Liver (tissue), 9 donors: ENCODE data around the gene NEBL. TPM values are rescaled to one million over a fixed set of nuclear protein-coding genes. Genes with fewer than 3 reads are reported as not detected.

Source experiments
- DNase-seq: peaks from one replicate; pipeline ENCODE4 v3.0.0-alpha.2; 2017; ENCODE audit warnings: low spot score
- H3K27ac ChIP-seq, 2 donors: one replicate each; pipeline ENCODE4 v1.7.0; 2013; ENCODE audit warnings: inconsistent platforms in 2 of 2, low read length in 2 of 2, control low read depth in 1 of 2, low read depth in 1 of 2, mild to moderate bottlenecking in 1 of 2
- H3K27me3 ChIP-seq, 4 donors: one replicate each; pipeline versions ENCODE4 v1.6.1 to v1.7.0; 2013; ENCODE audit warnings: low read length in 3 of 4, inconsistent platforms in 1 of 4, mild to moderate bottlenecking in 1 of 4, moderate library complexity in 1 of 4; ENCODE audit not compliant: control insufficient read depth in 4 of 4, insufficient read depth in 4 of 4
- H3K36me3 ChIP-seq, 4 donors: one replicate each; pipeline versions ENCODE4 v1.6.1 to v1.7.0; 2013; ENCODE audit warnings: low read length in 3 of 4, mild to moderate bottlenecking in 3 of 4, low read depth in 1 of 4, moderate library complexity in 1 of 4; ENCODE audit not compliant: control insufficient read depth in 4 of 4, insufficient read depth in 3 of 4
- H3K4me1 ChIP-seq, 4 donors: one replicate each; pipeline versions ENCODE4 v1.6.1 to v1.7.0; 2013; ENCODE audit warnings: low read length in 3 of 4, mild to moderate bottlenecking in 3 of 4, moderate library complexity in 1 of 4; ENCODE audit not compliant: control insufficient read depth in 4 of 4, insufficient read depth in 4 of 4
- H3K4me3 ChIP-seq, 3 donors: one replicate each; pipeline versions ENCODE4 v1.6.1 to v1.7.0; 2013; ENCODE audit warnings: low read length in 3 of 3, control low read depth in 1 of 3, low read depth in 1 of 3, mild to moderate bottlenecking in 1 of 3
- H3K9ac ChIP-seq, 2 donors: one replicate each; pipeline ENCODE4 v1.7.0; 2013; ENCODE audit warnings: low read length in 2 of 2, mild to moderate bottlenecking in 2 of 2, moderate library complexity in 2 of 2, control low read depth in 1 of 2, low read depth in 1 of 2
- H3K9me3 ChIP-seq, 4 donors: one replicate each; pipeline versions ENCODE4 v1.6.1 to v1.7.0; 2013; ENCODE audit warnings: low read length in 3 of 4; ENCODE audit not compliant: control insufficient read depth in 4 of 4
- ATF3 ChIP-seq: IDR thresholded peaks from 2 replicates; pipeline ENCODE4 v1.6.1; 2016; ENCODE audit warnings: antibody characterized with exemption
- CTCF ChIP-seq: fragments of 150-350 bp; IDR thresholded peaks from 2 replicates; pipeline ENCODE4 v1.5.1; 2017; ENCODE audit warnings: improper control_type of control experiment, low read depth, low read length; ENCODE audit not compliant: missing input control
- EGR1 ChIP-seq, 2 donors: IDR thresholded peaks; 2 replicates each; pipeline ENCODE4 v1.6.1; 2016 to 2018; ENCODE audit warnings: antibody characterized with exemption in 2 of 2, low read depth in 2 of 2
- FOXA1 ChIP-seq: IDR thresholded peaks from 2 replicates; pipeline ENCODE4 v1.6.1; 2016; ENCODE audit warnings: antibody characterized with exemption
- FOXA2 ChIP-seq: IDR thresholded peaks from 2 replicates; pipeline ENCODE4 v1.6.1; 2016; ENCODE audit warnings: antibody characterized with exemption
- GABPA ChIP-seq, 2 donors: IDR thresholded peaks in 1 of 2; conservative IDR thresholded peaks in 1 of 2; 2 replicates each; pipeline ENCODE4 v1.6.1; 2016; ENCODE audit warnings: antibody characterized with exemption in 2 of 2, mild to moderate bottlenecking in 1 of 2, moderate library complexity in 1 of 2
- HNF4A ChIP-seq, 2 donors: conservative IDR thresholded peaks; 2 replicates each; pipeline ENCODE4 v1.6.1; 2016; ENCODE audit warnings: antibody characterized with exemption in 2 of 2, mild to moderate bottlenecking in 2 of 2
- HNF4G ChIP-seq: IDR thresholded peaks from 2 replicates; pipeline ENCODE4 v1.6.1; 2016; ENCODE audit warnings: antibody characterized with exemption
- JUND ChIP-seq, 2 donors: IDR thresholded peaks; 2 replicates each; pipeline ENCODE4 v1.6.1; 2016; ENCODE audit warnings: antibody characterized with exemption in 2 of 2
- MAX ChIP-seq: IDR thresholded peaks from 2 replicates; pipeline ENCODE4 v1.6.1; 2016; ENCODE audit warnings: antibody characterized with exemption
- NR2F2 ChIP-seq: IDR thresholded peaks from 2 replicates; pipeline ENCODE4 v1.6.1; 2016; ENCODE audit warnings: antibody characterized with exemption
- RAD21 ChIP-seq, 2 donors: IDR thresholded peaks; 2 replicates each; pipeline ENCODE4 v1.6.1; 2016; ENCODE audit warnings: antibody characterized with exemption in 2 of 2, mild to moderate bottlenecking in 2 of 2
- REST ChIP-seq: IDR thresholded peaks from 2 replicates; pipeline ENCODE4 v1.6.1; 2016; ENCODE audit warnings: antibody characterized with exemption, mild to moderate bottlenecking
- RXRA ChIP-seq, 2 donors: IDR thresholded peaks; 2 replicates each; pipeline ENCODE4 v1.6.1; 2017 to 2018; ENCODE audit warnings: antibody characterized with exemption in 2 of 2, mild to moderate bottlenecking in 1 of 2
- SP1 ChIP-seq: IDR thresholded peaks from 2 replicates; pipeline ENCODE4 v1.6.1; 2018; ENCODE audit warnings: antibody characterized with exemption, mild to moderate bottlenecking
- TAF1 ChIP-seq: conservative IDR thresholded peaks from 2 replicates; pipeline ENCODE4 v1.6.1; 2016; ENCODE audit warnings: antibody characterized with exemption, mild to moderate bottlenecking
- YY1 ChIP-seq: IDR thresholded peaks from 2 replicates; pipeline ENCODE4 v1.6.1; 2016; ENCODE audit warnings: antibody characterized with exemption, mild to moderate bottlenecking
- ZBTB33 ChIP-seq: IDR thresholded peaks from 2 replicates; pipeline ENCODE4 v1.6.1; 2016; ENCODE audit warnings: antibody characterized with exemption
- WGBS: extraction: QIAGEN DNeasy Blood & Tissue Kit; methylation state at CpG from one replicate; pipeline ENCODE4 v1.1.7; 2013; 5-methylcytosine and 5-hydroxymethylcytosine counted together
- polyA plus RNA-seq, 2 donors: library from polyadenylated mRNA; stranded (reverse) in 1 of 2; unstranded in 1 of 2; fragments of 200-250 nt in 1 of 2; fragments of >200 nt in 1 of 2; fragmentation: Nextera tagmentation in 1 of 2; extraction: Ambion mirVana in 1 of 2; gene quantifications; one replicate each; pipeline versions ENCODE4 v1.2.1 to v1.2.3, GENCODE V29; 2013 to 2015
- total RNA-seq, 2 donors: library from RNA; depleted of rRNA; stranded (reverse); fragments of >200 nt; gene quantifications; one replicate each; pipeline ENCODE4 v1.2.3, GENCODE V29; 2014
- donor health status: healthy.
- donor health status: healthy.
- donor health status: healthy.
- donor health status: healthy.
- donor health status: healthy.

The NEBL gene
- total and polyA plus RNA-seq, 4 donors: 0.22 to 1.8 (median 0.81) TPM

GRCh38 chr10:20839141-20839540 is 58.0 kb downstream of the NEBL start:
- WGBS: 89% methylated on average over 4 of the region's 4 CpGs
- peaks cover 0 to 19% (median 3%) of the 10 kb centered on the region in 4 donors for H3K36me3 ChIP-seq
- H3K27ac ChIP-seq: no peak overlapping the region
- no peak overlapping the region for H3K9ac ChIP-seq
- no peak for TF ChIP-seq RAD21 (IDR thresholded peaks at IDR 0.05)
- no peak for TF ChIP-seq HNF4G
- no peak for TF ChIP-seq JUND (IDR thresholded peaks at IDR 0.05)
- TF ChIP-seq FOXA2: no peak
- no peak for TF ChIP-seq YY1
- no peak for TF ChIP-seq HNF4A (conservative IDR thresholded peaks at IDR 0.05)
- TF ChIP-seq EGR1 (IDR thresholded peaks at IDR 0.05; ENCODE audit: low read depth in 2 of 2): no peak
- TF ChIP-seq SP1: no peak
- TF ChIP-seq GABPA (IDR thresholded peaks at IDR 0.05 in 1 of 2, conservative IDR thresholded peaks at IDR 0.05 in 1 of 2): no peak
- no peak for TF ChIP-seq FOXA1
- TF ChIP-seq RXRA (IDR thresholded peaks at IDR 0.05): no peak
- no peak for TF ChIP-seq CTCF
- TF ChIP-seq TAF1: no peak
- no peak for TF ChIP-seq NR2F2
- no peak for TF ChIP-seq ZBTB33
- TF ChIP-seq ATF3: no peak
- no peak for TF ChIP-seq MAX
- DNase-seq: no peak
- no peak overlapping the region for H3K4me3 ChIP-seq
- H3K27me3 ChIP-seq: no peaks in the 10 kb centered on the region
- no peaks in the 10 kb centered on the region for H3K9me3 ChIP-seq
- no peaks in the 10 kb centered on the region for H3K4me1 ChIP-seq

- H3K9ac ChIP-seq: no peak overlapping the region
- H3K27me3 ChIP-seq: no peaks in the 10 kb centered on the region
- peaks cover 0 to 17% (median 3%) of the 10 kb centered on the region in 4 donors for H3K36me3 ChIP-seq
- H3K4me3 ChIP-seq: no peak overlapping the region
- H3K27ac ChIP-seq: no peak overlapping the region
- H3K4me1 ChIP-seq: no peaks in the 10 kb centered on the region
- DNase-seq: no peak
- no peaks in the 10 kb centered on the region for H3K9me3 ChIP-seq
- WGBS: 96% methylated on average over 7 of the region's 7 CpGs
- TF ChIP-seq CTCF: no peak
- TF ChIP-seq NR2F2: no peak
- no peak for TF ChIP-seq HNF4G
- TF ChIP-seq YY1: no peak
- no peak for TF ChIP-seq JUND (IDR thresholded peaks at IDR 0.05)
- no peak for TF ChIP-seq SP1
- no peak for TF ChIP-seq MAX
- TF ChIP-seq FOXA1: no peak
- no peak for TF ChIP-seq ZBTB33
- no peak for TF ChIP-seq HNF4A (conservative IDR thresholded peaks at IDR 0.05)
- no peak for TF ChIP-seq GABPA (IDR thresholded peaks at IDR 0.05 in 1 of 2, conservative IDR thresholded peaks at IDR 0.05 in 1 of 2)
- no peak for TF ChIP-seq EGR1 (IDR thresholded peaks at IDR 0.05; ENCODE audit: low read depth in 2 of 2)
- no peak for TF ChIP-seq REST
- no peak for TF ChIP-seq RAD21 (IDR thresholded peaks at IDR 0.05)
Measured at GRCh38 chr10:20836401-20836800, 60.7 kb downstream of the NEBL start.
